Endothelial cell (in vitro differentiated cells): Measurements from ENCODE around the gene ARSG. TPM values are rescaled to one million over a fixed set of nuclear protein-coding genes. Genes with fewer than 3 reads are reported as not detected.
A peak's percentile ranks its signal among the peaks of the same experiment; 100 is the strongest.

Experiments
- DNase-seq: peaks from one replicate; pipeline ENCODE4 v3.0.0; 2021; ENCODE audit warnings: low spot score
- H3K27ac Mint-ChIP-seq: one replicate; pipeline ENCODE4 v1.8.0; 2021; ENCODE audit warnings: mixed read lengths, inconsistent platforms; ENCODE audit not compliant: unreplicated experiment
- H3K27me3 Mint-ChIP-seq: one replicate; pipeline ENCODE4 v1.8.0; 2021; ENCODE audit warnings: mild to moderate bottlenecking, moderate library complexity, mixed read lengths, inconsistent platforms; ENCODE audit not compliant: unreplicated experiment
- H3K36me3 Mint-ChIP-seq: one replicate; pipeline ENCODE4 v1.8.0; 2021; ENCODE audit warnings: mild to moderate bottlenecking, low read depth, mixed read lengths, inconsistent platforms; ENCODE audit not compliant: unreplicated experiment
- H3K4me1 Mint-ChIP-seq: one replicate; pipeline ENCODE4 v1.8.0; 2021; ENCODE audit warnings: mild to moderate bottlenecking, mixed read lengths, inconsistent platforms; ENCODE audit not compliant: unreplicated experiment
- H3K4me3 Mint-ChIP-seq: one replicate; pipeline ENCODE4 v1.8.0; 2021; ENCODE audit warnings: mild to moderate bottlenecking, mixed read lengths, inconsistent platforms; ENCODE audit not compliant: unreplicated experiment
- H3K9me3 Mint-ChIP-seq: one replicate; pipeline ENCODE4 v1.8.0; 2021; ENCODE audit warnings: mixed read lengths, inconsistent platforms; ENCODE audit not compliant: unreplicated experiment
- CTCF ChIP-seq: fragments of 200-600 bp; sonication (generic); IDR thresholded peaks from one replicate; pipeline ENCODE4 v1.5.0; 2021; ENCODE audit warnings: antibody characterized with exemption; ENCODE audit not compliant: unreplicated experiment
- total RNA-seq: library from RNA; stranded (reverse); fragmentation: NEBNext Ultra II Directional; extraction: Animal tissue kit (Norgen Biotek cat#: 25700); gene quantifications from one replicate; pipeline ENCODE4 v1.2.1, GENCODE V29; 2021; ENCODE audit not compliant: unreplicated experiment

Gene ARSG
- total RNA-seq, 1 donor from 2014 or later, result 9.8 TPM

- no peak for DNase-seq
- H3K36me3 Mint-ChIP-seq, result peaks cover 24% of the 10 kb centered on the region
- H3K4me1 Mint-ChIP-seq, result peaks cover 20% of the 10 kb centered on the region
- no peak for TF ChIP-seq CTCF
- no peak overlapping the region for H3K27ac Mint-ChIP-seq
- H3K9me3 Mint-ChIP-seq, result no peaks in the 10 kb centered on the region
- no peaks in the 10 kb centered on the region for H3K27me3 Mint-ChIP-seq
- H3K4me3 Mint-ChIP-seq, result peak overlapping the region; percentile 6
Measured at GRCh38 chr17:68450391-68450790, 159.1 kb downstream of the ARSG start.

- Mint-ChIP-seq H3K4me1 (peaks cover 23% of the 10 kb centered on the region), H3K36me3 (peaks cover 22% of the 10 kb centered on the region), H3K4me3 (peak overlapping the region; percentile 6), H3K27me3 (no peaks in the 10 kb centered on the region), H3K27ac (no peak overlapping the region), H3K9me3 (no peaks in the 10 kb centered on the region)
- no peak for TF ChIP-seq CTCF
- DNase-seq, result no peak
Measured at GRCh38 chr17:68450801-68451200, 159.5 kb downstream of the ARSG start.

GRCh38 chr17:68451670-68452354 lies 160.5 kb downstream of the ARSG start:
- Mint-ChIP-seq H3K27ac (no peak overlapping the region), H3K4me3 (no peak overlapping the region), H3K4me1 (peaks cover 32% of the 10 kb centered on the region), H3K27me3 (peaks cover 5% of the 10 kb centered on the region), H3K9me3 (no peaks in the 10 kb centered on the region), H3K36me3 (peaks cover 18% of the 10 kb centered on the region)
- DNase-seq, result no peak
- no peak for TF ChIP-seq CTCF

GRCh38 chr17:68452724-68453290 lies 161.5 kb downstream of the ARSG start:
- H3K4me1 Mint-ChIP-seq, result peaks cover 32% of the 10 kb centered on the region
- H3K4me3 Mint-ChIP-seq, result peak overlapping the region; percentile 2
- no peak for DNase-seq
- no peaks in the 10 kb centered on the region for H3K9me3 Mint-ChIP-seq
- H3K36me3 Mint-ChIP-seq, result peaks cover 15% of the 10 kb centered on the region
- peak overlapping the region; percentile 20 for H3K27ac Mint-ChIP-seq
- TF ChIP-seq CTCF, result no peak
- peaks cover 6% of the 10 kb centered on the region for H3K27me3 Mint-ChIP-seq

GRCh38 chr17:68453991-68454665 lies 162.8 kb downstream of the ARSG start:
- Mint-ChIP-seq H3K9me3 (no peaks in the 10 kb centered on the region), H3K4me3 (no peak overlapping the region), H3K27me3 (peaks cover 8% of the 10 kb centered on the region), H3K27ac (no peak overlapping the region), H3K4me1 (peaks cover 27% of the 10 kb centered on the region), H3K36me3 (peaks cover 14% of the 10 kb centered on the region)
- no peak for DNase-seq
- TF ChIP-seq CTCF, result no peak
